Measurements from ENCODE around the gene TOLLIP. TPM values are rescaled to one million over a fixed set of nuclear protein-coding genes. Genes with fewer than 3 reads are reported as not detected.

The TOLLIP gene
- total RNA-seq, 1 donor from 2014 or later: 58.4 TPM

GRCh38 chr11:1305063-1305495 is 4.4 kb downstream of the TOLLIP start:
- H3K9me3 Mint-ChIP-seq (ENCODE audit: low read depth): no peaks in the 10 kb centered on the region
- TF ChIP-seq CTCF (IDR thresholded peaks at IDR 0.05): no peak
- no peaks in the 10 kb centered on the region for H3K36me3 Mint-ChIP-seq (ENCODE audit: low read depth)
- no peak for DNase-seq (ENCODE audit: low spot score)
- H3K27ac Mint-ChIP-seq (ENCODE audit: unreplicated experiment): no peak overlapping the region
- H3K4me3 Mint-ChIP-seq (ENCODE audit: unreplicated experiment): no peak overlapping the region
- peaks cover 58% of the 10 kb centered on the region for H3K4me1 Mint-ChIP-seq (ENCODE audit: low read depth)
- H3K27me3 Mint-ChIP-seq (ENCODE audit: low read depth): no peaks in the 10 kb centered on the region

- DNase-seq (ENCODE audit: low spot score): no peak
- no peaks in the 10 kb centered on the region for H3K36me3 Mint-ChIP-seq (ENCODE audit: low read depth)
- peaks cover 63% of the 10 kb centered on the region for H3K4me1 Mint-ChIP-seq (ENCODE audit: low read depth)
- TF ChIP-seq CTCF (IDR thresholded peaks at IDR 0.05): no peak
- no peaks in the 10 kb centered on the region for H3K27me3 Mint-ChIP-seq (ENCODE audit: low read depth)
- H3K27ac Mint-ChIP-seq (ENCODE audit: unreplicated experiment): peak overlapping the region; percentile 45
- H3K9me3 Mint-ChIP-seq (ENCODE audit: low read depth): no peaks in the 10 kb centered on the region
- no peak overlapping the region for H3K4me3 Mint-ChIP-seq (ENCODE audit: unreplicated experiment)
These were observed 5.1 kb downstream of the TOLLIP start for GRCh38 chr11:1304380-1304779.

GRCh38 chr11:1303973-1304372 is 5.5 kb downstream of the TOLLIP start:
- Mint-ChIP-seq H3K27me3 (ENCODE audit: low read depth) (no peaks in the 10 kb centered on the region), H3K4me1 (ENCODE audit: low read depth) (peaks cover 68% of the 10 kb centered on the region), H3K9me3 (ENCODE audit: low read depth) (no peaks in the 10 kb centered on the region), H3K4me3 (ENCODE audit: unreplicated experiment) (no peak overlapping the region), H3K27ac (ENCODE audit: unreplicated experiment) (peak overlapping the region; percentile 45), H3K36me3 (ENCODE audit: low read depth) (no peaks in the 10 kb centered on the region)
- no peak for DNase-seq (ENCODE audit: low spot score)
- no peak for TF ChIP-seq CTCF (IDR thresholded peaks at IDR 0.05)

GRCh38 chr11:1303126-1303821 is 6.2 kb downstream of the TOLLIP start:
- no peak overlapping the region for H3K4me3 Mint-ChIP-seq (ENCODE audit: unreplicated experiment)
- peaks cover 71% of the 10 kb centered on the region for H3K4me1 Mint-ChIP-seq (ENCODE audit: low read depth)
- no peak overlapping the region for H3K27ac Mint-ChIP-seq (ENCODE audit: unreplicated experiment)
- peak; percentile 58 for TF ChIP-seq CTCF (IDR thresholded peaks at IDR 0.05)
- no peaks in the 10 kb centered on the region for H3K27me3 Mint-ChIP-seq (ENCODE audit: low read depth)
- H3K36me3 Mint-ChIP-seq (ENCODE audit: low read depth): no peaks in the 10 kb centered on the region
- DNase-seq (ENCODE audit: low spot score): no peak
- no peaks in the 10 kb centered on the region for H3K9me3 Mint-ChIP-seq (ENCODE audit: low read depth)

GRCh38 chr11:1302461-1303125 is 6.8 kb downstream of the TOLLIP start:
- DNase-seq (ENCODE audit: low spot score): no peak
- Mint-ChIP-seq H3K9me3 (ENCODE audit: low read depth) (no peaks in the 10 kb centered on the region), H3K4me3 (ENCODE audit: unreplicated experiment) (no peak overlapping the region)

More at GRCh38 chr11:1302461-1303125, 6.8 kb downstream of the TOLLIP start:
- H3K36me3 Mint-ChIP-seq (ENCODE audit: low read depth): peaks cover 1% of the 10 kb centered on the region
- H3K27me3 Mint-ChIP-seq (ENCODE audit: low read depth): no peaks in the 10 kb centered on the region
- no peak for TF ChIP-seq CTCF (IDR thresholded peaks at IDR 0.05)
- H3K27ac Mint-ChIP-seq (ENCODE audit: unreplicated experiment): no peak overlapping the region
- peaks cover 65% of the 10 kb centered on the region for H3K4me1 Mint-ChIP-seq (ENCODE audit: low read depth)
